HG03439 (cell line): ENCODE data around the gene NXPH3.
"Not testable (repeated sequence)": the region's sequence is repeated elsewhere in the genome, so short reads cannot be mapped to it uniquely, and the experiment has no call there.

Source experiments
- ATAC-seq: cut with Tn5 transposase; IDR thresholded peaks from one replicate; pipeline ENCODE4 v1.9.1; 2021; ENCODE audit warnings: mild to moderate bottlenecking, moderate library complexity; ENCODE audit not compliant: unreplicated experiment

The NXPH3 gene

DNA sequence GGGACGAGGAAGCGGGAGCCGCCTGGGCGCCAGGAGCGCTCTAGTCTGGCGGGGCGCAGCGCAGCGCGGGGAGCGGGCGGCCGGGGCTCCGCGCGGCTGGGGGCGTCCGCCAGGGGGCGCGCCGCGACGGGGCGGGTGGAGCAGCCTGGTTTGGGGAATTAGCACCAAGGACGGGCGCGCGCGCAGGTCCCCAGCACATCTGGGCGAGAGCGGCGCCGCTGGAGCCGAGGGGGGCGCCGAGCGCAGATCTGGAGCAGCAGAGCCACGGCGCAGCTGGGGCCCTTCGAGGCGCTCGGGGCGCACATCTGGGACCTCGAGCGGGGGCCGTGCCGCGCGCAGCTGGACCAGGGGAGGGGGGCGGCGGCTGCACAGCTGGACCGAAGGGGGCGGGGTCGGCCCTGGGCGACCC is at the start of gene NXPH3:
NXPH3 (plus strand) TSS at position 193 of the 409 bp plus-strand sequence. CDS start 349 bp downstream, outside the sequence.
- ATAC-seq = no peak

DNA sequence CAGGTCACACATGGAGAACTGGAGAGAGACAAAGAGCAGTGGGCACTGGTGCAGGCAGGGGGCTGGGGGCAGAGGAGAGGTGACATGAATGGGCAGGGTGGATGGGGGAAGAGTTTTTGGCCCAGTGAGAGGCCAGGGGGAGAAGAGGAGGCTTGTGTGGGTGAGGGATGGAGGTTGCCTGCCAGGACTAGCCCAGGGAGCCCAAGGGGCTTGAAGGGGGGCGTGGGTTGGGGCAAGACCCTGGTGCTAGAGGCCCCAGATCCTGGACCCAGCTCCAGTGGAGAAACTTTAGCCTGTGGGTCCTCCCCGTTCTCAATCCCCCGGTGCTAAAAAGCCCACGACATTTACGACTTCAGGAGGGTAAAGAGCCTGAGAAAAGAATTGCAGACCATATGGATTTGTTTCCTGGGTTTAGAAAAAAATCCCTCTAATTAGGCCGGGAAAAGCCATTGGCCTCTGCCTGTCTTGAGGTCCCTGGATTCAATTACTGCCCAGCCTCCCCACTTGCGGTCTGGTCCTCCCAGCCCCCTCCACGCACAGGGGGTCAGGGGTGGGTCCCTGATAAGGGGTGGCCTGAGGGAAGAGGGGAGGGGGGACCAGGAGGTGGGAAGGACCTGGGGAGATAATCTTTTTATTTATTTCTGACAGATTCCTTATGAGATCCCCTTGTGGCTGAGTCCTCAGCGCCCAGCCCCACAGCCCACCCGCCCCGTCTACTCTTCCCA is 47.6 kb upstream of the NXPH3 start:
- ATAC-seq = no peak

DNA sequence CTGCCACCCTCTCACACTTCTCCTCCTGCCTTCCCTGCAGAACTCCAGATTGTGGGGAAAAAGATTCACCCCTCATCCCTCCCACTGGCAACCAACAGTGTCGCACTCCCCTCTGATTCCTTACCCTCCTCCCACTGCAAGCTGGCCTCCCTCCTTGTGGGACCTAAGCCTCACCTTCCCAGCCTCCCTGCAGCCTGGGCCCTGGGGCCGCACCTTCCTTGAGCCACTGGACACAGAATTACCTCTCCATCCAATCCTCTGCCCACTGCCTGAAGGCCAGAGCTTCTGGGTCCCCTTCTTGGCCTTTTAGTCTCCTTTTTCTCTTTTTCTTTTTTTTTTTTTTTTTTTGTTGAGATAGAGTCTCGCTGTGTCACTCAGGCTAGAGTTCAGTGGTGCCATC is 46.7 kb upstream of the NXPH3 start:
- ATAC-seq = no peak

DNA sequence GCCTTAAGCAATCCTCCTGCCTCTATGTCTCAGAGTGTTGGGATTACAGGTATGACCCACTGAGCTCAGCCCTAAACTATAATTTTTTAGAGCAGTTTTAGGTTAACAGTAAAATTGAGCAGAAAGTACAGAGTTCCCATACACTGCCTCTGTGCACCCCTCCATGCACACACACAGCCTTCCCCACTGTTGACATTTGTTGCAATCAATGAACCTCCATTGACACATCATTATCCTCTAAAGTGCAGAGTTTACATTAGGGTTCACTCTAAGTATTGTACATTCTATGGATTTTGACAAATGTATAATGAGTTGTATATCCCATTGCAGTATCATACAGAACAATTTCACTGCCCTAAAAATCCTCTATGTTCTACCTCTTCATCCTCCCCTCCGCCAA is 45.6 kb upstream of the NXPH3 start:
- ATAC-seq = no peak

DNA sequence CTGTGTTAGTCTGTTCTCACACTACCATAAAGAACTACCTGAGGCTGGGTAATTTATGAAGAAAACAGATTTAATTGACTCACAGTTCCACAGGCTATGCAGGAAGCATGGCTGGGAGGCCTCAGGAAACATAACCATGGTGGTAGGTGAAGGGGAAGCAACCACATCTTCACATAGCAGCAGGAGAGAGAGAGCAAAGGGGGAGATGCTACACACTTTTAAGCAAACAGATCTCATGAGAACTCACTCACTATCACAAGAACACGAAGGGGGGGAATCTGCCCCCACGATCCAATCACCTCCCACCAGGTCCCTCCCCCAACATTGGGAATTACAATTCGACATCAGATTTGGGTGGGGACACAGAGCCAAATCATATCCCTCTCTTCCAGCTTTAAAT is 31.8 kb upstream of the NXPH3 start:
- no peak for ATAC-seq

DNA sequence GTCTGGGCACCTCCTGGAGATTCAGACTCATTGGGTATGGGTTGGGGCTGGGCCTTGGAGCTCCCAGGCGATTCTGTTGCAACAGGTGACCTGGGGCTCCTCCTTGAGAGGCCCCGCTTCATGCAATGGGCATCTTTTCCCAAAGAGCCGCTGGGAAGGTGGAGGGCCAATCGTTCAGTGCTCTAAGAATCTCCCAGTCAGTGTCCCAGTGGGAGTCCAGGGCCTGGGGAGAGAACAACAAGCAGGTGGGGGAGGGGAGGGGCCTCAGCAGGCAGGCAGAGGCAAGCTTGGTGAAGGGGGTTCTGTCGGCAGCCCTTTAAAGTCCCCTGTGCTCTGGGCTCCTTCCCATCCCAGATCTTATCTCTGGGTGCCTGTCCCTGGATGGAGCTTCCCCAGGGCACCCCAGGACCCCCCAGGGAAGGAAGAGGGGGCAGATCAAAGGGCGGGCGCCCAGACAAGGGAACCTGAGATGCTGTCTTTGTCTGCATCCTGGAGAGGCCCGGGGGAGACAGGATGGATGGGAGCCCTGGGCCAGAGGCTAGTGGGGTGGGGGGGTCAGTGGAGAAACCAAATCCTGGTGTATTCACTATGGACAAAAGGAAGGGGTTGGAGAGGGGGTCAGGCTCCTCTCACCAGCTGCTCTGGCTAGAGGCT is 30.5 kb upstream of the NXPH3 start:
- ATAC-seq = no peak

DNA sequence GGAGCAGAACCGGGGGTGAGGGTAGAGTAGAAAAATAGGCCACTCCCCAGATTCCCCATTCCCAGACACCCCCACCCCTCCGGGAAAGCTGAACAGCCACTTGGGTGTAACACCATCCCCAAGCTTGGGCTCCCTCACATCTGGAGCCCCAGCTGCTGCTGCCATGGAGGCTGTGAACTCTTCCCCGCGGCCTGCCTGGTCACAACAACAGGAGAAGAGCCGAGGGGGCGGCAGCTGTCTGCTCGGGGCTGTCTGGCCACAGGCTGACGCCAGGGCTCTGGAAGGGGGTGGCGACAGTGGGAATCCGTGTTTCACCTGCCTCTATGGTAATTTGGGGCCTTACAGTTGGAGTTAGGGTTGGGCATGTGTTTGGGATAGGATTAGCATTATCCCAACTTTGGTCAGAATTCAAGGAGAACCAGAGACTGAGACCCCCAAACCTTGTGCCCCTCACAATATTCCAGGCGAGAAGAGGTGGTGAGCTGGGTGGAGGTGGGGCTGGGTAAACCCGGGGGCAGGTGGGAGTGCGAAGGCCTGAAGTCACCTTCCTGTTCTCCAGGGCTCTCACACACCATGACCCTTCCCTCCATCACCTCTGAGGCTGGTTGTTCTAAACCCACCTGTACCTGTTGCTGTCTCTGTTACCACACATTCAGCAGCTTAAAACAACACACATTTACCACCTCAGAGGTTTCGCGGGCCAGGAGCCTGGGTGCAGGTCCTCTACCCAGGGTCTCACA is 29.7 kb upstream of the NXPH3 start:
- ATAC-seq = no peak

DNA sequence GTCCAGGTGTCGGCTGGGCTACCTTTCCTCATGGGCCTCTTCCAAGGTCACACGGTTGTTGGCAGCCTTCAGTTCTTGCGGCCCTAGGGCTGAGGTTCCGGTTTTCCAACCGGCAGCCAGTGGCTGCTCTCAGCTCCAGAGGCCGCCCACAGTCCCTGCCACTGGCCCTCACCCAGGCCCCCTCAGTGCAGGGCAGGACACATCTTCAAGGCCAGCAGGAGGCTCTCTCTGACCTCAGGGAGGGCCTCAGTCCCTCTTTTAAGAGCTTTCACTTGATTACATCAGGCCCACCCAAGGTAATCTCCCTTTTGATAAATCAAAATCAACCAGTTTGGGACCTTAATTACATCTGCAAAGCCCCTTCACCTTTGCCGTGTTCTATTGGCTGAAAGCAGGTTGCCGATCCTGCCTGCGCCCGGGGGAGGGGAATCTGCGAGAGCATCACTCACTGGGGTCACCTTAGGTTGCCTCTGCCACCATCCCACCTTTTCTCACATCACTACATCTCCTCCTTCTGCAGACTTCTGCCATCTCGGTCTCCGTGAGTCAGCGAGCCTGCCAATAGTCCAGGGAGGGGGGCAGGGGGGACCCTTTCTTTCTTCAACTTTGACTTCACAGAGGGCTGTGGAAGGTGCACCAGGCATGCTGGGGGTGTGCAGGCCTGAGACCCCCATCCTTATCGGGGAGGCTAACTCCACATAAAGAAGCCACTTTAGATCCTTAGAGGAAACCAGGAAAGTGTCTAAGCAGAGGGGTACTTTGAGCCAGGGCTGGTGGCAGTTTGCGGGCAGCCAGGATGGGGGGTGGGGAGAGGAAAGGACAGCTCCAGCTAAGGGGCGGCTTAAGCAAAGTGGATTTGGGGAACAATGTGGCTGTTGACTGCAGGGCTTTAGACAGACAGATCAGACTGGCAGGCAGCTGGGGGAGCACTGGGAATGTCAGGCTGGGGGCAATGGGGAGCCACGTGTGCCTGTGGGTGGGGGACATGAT is 28.8 kb upstream of the NXPH3 start:
- ATAC-seq = no peak

DNA sequence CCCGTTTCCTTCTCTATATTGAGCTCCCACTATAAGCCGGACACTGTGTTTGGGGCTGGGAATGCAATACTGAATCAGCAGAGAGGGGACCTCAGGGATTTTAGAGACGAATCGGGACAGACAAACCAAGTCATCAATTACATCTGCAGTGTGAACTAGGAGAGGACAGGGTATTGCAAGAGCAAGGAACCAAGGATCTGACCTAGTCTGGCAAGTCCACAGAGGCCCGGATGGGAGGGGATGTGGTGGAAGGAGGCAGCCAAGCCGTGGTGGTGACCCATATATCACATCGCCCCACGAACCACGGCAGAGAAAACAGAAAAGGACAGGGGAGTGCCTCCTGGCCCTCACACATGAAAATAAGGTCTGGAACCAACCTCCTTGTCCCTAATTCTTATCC is 28.1 kb upstream of the NXPH3 start:
- no peak for ATAC-seq

DNA sequence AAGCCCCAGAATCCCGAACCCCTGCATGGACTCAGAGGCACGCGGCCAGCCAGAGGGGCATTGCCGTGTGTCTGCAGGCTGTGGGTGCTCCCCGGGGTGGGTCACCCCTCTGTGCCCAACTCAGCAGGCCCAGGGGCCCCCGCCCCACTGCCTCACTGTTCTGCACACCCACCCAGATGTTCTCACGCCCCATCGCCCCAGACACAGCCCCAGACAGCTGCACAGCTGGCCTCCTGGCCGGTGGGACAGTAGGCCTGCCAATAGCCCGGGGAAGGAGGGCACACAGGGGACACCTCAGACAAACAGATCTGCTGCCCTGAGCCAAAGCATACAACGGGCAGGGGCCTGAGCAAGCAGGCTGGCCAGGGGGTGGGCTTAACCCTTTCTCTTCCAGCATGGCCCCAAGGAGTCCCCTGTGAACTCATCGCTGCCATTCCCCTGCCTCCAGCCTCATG is 27.6 kb upstream of the NXPH3 start:
- no peak for ATAC-seq

DNA sequence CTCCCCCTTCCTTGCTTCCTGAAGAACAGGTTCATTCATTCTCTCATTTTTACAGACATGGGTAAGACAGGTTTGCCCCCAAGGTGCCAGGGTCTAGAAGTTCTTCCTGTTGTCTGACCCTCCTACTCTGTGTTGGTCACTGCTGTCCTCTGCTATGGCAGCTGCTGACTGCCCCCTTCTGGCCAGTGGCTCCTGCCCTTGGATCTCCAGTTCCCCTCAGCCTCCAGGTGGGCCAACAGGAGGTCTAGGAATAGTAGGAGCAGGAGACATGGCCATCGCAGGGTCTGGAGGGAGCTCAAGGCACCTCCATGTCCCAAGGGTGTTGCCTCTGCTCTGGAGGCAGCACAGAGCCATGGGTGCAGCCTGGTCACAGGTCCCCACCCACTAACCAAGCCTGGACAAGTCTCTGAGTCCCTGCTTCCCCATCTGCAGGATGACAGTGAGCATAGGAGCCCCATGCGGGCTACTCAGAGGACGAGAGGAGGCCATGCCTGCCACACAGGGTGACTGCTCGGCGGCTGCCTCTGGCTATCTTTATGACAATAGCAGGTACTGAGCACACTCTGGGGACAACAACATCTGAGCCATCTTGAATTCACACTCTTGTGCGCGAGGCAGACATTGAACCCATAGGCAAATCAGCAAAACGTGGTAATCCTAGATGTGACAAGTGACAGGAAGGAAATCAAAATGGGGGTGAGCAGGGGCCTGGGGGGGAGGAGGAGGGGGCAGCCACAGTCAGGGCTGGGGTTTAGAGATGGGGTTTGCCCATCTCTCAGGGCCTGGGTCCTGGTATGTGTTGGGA is 27.0 kb upstream of the NXPH3 start:
- no peak for ATAC-seq

DNA sequence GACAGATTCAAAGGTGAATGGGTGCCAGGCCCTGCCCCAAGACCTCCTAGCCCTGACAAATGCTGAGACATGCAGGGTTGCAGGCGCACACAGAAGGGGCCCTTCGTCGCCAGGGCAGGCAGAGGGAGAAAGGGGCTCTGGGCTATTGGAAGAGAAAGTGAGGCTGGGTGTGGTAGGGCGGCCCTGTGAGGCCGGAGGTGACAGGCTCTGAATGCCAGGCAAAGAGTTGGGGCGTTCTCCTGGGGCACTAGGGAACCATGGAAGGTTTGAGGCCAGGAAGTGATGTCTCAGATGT is 26.4 kb upstream of the NXPH3 start:
- no peak for ATAC-seq

DNA sequence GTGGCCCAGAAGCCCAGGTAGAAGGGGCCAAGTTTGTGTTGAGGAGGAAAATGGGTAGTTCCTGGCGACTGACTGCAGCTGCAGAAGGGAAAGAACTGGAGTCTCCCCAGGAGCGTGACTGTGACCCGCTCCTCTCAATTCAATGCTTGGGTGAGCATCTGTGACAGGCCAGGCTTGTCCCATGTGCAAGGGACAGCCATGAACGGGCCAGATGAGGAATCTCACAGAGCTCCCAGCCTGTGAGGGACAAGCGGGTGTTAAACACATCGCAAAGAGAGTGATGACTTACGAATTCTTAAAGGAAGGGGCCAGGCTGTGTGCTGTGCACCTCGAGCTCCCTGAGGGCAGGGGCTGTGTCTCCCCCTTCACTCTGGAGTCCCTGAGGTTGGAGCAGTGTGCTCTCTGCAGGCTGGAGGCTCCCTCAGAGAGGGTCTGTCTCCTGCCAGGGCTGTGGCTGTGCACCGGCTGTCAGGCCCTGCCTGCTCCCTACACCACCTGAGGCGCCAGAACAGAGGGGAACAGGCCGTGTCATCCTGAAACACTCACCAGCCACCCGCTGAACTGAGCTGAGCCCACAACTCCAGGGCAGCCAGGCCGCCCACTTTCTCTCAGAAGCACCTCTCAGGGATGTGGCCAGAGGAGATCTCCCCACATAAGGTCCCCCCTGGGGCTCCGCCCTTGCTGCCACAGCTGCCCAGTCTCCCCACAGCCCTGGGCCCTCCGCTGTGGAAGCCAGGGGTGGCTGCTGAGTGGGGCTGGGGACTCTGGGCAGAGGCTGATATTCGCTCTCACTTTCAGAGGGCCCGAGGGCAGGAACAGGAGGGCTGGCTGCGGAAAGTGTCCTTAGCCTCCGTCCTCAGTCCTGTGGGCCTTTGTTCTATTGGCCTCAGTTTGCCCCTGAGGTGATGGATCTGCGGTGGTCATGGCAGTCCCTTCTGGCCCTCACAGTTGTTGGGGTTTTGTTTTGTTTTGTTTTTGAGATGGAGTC is 25.7 kb upstream of the NXPH3 start:
- no peak for ATAC-seq

DNA sequence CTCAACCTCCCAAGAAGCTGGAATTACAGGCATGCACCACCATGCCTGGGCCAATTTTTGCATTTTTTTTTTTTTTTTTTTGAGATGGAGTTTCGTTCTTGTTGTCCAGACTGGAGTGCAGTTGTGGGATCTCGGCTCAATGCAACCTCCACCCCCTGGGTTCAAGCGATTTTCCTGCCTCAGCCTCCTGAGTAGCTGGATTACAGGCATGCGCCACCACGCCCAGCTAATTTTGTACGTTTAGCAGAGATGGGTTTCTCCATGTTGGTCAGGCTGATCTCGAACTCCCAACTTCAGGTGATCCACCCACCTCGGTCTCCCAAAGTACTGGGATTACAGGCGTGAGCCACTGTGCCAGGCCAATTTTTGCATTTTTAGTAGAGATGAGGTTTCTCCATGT is 24.9 kb upstream of the NXPH3 start:
- ATAC-seq = not testable (repeated sequence)

DNA sequence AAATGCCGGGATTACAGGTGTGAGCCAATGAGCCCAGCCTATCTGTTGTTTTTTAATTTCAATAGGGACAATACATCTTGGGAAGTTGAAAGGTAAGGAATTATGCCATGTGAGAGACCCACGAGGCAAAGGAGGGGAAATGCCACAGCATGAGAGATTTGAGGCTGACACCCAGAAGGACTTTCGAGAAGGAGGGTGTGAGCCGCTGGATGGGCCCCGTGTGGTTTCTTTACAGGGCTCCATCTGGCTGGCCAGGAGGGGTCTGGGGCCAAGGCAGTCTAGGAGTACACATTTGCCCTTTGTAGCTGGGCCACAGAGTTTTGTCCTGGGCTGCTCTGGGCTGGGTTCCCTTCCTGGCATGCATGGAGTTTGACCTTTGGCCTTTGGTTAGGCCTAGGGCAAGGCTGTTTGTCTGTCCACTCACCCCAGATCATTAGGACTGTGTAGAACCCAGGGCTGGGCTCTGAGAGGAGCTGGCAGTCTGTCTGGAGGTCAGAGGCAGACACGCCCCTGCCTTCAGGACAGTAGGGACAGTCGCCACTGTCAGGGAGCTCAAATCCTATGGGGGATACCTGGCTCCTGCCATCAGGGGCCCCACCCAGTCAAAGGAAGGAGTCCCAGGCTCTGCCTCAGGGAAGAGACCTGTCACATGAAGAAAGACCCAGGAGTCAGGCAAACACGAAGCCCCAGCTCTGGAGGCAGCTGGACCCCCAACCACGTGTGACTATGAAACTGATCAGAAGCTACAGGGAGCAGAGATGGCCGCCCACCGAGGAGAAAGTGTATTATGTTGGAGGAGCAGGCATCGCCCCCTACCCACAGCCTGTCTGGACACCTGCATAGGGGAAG is 24.2 kb upstream of the NXPH3 start:
- no peak for ATAC-seq

DNA sequence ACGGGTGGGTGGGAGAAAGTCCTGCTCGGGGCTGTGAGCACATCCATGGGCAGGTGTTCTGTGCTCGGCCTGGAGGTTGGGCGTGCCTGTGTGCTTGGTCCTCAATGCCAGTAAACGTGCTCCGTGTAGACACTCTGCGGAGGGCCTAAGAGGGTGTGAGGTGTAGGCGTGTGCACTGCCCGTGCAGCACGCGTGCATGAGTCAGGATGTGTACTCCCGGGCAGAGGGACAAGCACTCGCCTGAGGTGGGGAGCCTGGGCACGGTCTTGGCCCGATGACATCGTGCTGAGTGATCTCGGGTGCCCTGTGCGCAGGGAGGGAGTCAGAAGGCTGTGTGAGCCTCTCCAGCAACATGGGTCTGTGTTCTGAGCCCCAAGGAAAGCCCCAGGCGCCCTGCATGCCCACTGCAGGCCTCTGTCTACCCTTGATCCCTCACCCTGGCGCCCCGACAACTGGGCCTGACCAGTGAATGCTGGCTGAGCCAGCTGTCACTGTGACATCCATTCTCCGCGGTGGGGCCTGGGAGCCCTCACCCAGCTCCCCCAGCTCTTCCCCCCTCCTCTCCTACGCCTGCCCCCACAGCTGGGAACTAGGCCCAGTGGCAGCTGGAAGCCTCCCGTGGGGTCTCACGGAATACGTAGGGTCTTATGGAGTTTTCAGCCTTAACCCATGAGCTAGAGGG is 23.5 kb upstream of the NXPH3 start:
- ATAC-seq = no peak

DNA sequence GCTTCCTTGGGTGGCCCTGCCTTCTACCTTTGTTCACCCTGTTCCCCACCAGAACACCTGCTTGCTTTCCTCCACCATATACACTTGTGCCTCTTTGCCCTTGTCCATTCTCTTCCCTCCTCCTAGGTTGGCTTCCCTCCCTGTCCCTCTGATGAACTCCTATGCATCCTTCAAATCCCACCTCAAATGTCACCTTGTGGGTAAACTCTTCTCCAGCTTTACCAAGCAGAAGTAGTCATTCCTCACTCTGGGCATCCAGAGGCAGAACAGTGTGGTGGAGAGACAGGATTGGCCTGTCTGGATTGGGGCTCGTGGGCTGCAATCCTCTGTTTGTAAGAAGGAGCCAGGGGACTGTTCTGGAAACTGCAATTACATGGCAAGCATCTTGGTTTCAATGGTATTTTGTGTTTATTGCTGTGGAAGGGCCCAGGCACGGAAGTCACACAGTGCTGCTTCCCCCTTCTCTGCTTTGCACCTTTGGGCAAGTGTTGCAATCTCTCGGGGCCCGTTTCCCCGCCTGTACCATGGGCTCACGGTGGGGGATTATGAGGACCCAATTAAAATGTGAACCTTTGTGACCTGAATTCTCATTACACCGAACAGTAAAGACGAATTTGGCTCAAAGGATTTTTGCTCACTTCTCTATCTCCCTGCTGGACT is 21.9 kb upstream of the NXPH3 start:
- no peak for ATAC-seq
